GM12891 (cell line): ENCODE measurements around the gene DNAH10.

Source experiments
- DNase-seq: peaks from one replicate; pipeline ENCODE4 v3.0.0; 2011; ENCODE audit warnings: low spot score; ENCODE audit not compliant: insufficient read length
- FAIRE-seq: peaks from 2 replicates; lab custom pipeline; 2011; peaks lifted over from hg19 to GRCh38; lab: Jason Lieb, UNC
- PAX5 ChIP-seq: IDR thresholded peaks from 2 replicates; pipeline ENCODE4 v1.6.1; 2011; ENCODE audit warnings: low read length, moderate library complexity, mild to moderate bottlenecking; ENCODE audit not compliant: insufficient read depth, severe bottlenecking
- POLR2A ChIP-seq: IDR thresholded peaks from 2 replicates; pipeline ENCODE4 v1.6.1; 2011; ENCODE audit warnings: low read depth, low read length, control low read depth
- POLR2AphosphoS5 ChIP-seq: IDR thresholded peaks from 2 replicates; pipeline ENCODE4 v1.6.1; 2011; ENCODE audit warnings: low read depth, low read length, control low read depth
- POU2F2 ChIP-seq: IDR thresholded peaks from 2 replicates; pipeline ENCODE4 v1.6.1; 2011; ENCODE audit warnings: low read depth, mild to moderate bottlenecking, control low read depth, low read length, moderate library complexity
- SPI1 ChIP-seq: IDR thresholded peaks from 2 replicates; pipeline ENCODE4 v1.6.1; 2011; ENCODE audit warnings: low read depth, low read length, control low read depth
- TAF1 ChIP-seq: IDR thresholded peaks from 2 replicates; pipeline ENCODE4 v1.6.1; 2011; ENCODE audit warnings: low read depth, low read length, control low read depth

The DNAH10 gene

DNA sequence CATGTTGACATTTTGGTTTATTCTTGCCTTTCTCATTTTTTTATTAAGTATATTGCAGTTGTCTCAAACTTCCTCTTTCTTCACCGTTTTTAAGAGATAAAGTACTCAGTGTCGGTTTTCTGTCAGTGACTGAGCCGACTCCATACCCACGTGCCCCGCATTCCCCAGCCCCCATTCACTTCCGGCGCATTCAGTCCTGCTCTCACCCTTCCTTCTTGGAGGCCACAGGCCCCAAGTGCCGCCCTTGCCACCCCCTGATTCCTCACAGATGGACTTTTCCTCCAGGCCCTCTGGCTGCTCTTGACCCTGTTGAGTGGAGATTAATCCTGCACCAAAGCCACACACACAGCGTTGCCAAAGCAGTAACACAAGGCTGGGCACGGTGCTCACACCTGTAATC, 19.1 kb upstream of the DNAH10 start:
- FAIRE-seq (no peak), DNase-seq (peak; percentile 20)
- no peak for TF ChIP-seq TAF1
- no peak for TF ChIP-seq PAX5
- no peak for TF ChIP-seq POLR2AphosphoS5
- no peak for TF ChIP-seq POU2F2
- TF ChIP-seq POLR2A, result no peak
- no peak for TF ChIP-seq SPI1

DNA sequence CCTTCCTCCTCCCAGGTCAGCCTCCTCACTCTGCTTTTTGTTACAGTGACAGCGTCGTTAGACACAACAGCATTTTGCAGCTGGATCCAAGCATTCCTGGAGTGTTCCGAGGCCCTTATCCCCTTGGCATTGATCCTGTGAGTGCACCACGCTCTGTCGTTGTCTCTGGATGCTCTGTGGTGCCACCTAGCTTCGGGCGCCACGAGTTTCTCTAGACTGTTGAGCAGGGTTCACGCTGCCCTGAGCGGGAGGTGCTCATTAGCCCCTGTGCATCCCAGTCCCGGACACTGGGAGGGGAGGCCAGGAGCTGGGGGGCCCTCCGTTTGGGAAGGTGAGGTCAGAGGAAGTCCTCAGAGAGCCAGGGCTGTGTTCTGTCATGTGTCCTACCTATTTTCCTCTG, 17.3 kb upstream of the DNAH10 start:
- FAIRE-seq (no peak), DNase-seq (no peak)
- TF ChIP-seq POLR2AphosphoS5, result no peak
- no peak for TF ChIP-seq POLR2A
- TF ChIP-seq POU2F2, result no peak
- TF ChIP-seq PAX5, result no peak

DNA sequence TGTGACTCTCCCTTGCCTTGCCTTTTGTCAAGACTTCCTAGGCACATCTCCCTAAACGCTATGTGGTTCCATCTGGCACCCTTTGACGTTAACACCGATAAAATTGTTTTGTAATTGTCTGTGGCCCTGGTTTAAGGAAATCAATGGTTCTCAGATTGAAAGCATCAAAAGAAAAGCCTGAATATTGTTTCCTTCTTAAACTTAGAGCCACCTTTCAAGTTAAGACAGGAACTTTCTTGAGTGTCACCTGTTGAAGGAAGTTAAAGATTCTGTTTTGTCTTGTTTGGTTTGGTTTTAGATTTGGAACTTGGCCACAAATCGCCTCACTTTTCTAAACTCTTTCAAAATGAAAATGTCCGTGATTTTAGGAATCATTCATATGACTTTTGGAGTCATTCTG, 14.8 kb upstream of the DNAH10 start:
- TF ChIP-seq POLR2A (no peak), POU2F2 (no peak), PAX5 (no peak), SPI1 (no peak), POLR2AphosphoS5 (no peak), TAF1 (no peak)
- FAIRE-seq (no peak), DNase-seq (no peak)

DNA sequence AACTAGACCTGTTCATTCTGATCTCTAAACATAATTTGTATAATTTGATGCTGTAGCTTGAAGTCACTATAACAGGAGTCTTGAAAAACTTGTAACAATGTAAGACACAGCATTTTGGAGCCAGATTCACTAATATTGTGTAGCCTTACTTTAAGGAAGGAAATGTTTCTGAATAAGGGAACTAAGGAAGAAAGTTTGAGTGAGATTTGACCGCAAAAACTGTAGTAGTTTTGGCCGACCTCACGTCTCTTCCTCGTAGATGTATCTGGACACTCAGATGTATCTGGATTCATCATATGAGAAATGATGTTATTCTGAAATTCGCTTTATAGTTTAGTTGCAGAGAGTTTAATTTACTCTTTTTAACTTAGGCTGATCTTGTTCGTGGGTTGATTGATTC, 13.9 kb upstream of the DNAH10 start:
- DNase-seq (no peak), FAIRE-seq (no peak)
- TF ChIP-seq POLR2A, result no peak
- no peak for TF ChIP-seq TAF1
- TF ChIP-seq PAX5, result no peak
- no peak for TF ChIP-seq SPI1
- no peak for TF ChIP-seq POU2F2
- no peak for TF ChIP-seq POLR2AphosphoS5

GRCh38 chr12:123748661-123749060, 13.4 kb upstream of the DNAH10 start:
- DNase-seq (no peak), FAIRE-seq (no peak)
- no peak for TF ChIP-seq PAX5
- no peak for TF ChIP-seq POLR2A
- no peak for TF ChIP-seq POLR2AphosphoS5
- no peak for TF ChIP-seq SPI1

DNA sequence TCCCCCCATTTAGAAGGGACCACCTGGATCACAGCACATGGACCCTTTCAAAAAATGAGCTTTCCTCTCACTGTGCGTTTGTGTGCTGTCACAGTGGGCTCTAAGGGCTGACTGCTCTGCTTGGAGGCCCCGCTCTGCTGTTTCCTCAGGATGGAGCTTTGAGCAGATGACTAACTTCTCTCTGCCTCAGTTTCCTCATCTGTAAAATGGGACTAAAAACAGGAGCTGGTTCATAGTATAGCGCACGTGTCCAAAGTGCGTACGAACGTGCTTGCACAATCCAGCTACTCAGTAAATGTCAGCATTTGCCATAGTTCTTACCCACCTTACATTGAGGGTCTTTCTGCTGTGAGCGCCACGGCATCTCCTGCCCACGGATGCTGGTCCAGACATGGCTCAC, 12.7 kb upstream of the DNAH10 start:
- no peak for DNase-seq
- no peak for TF ChIP-seq PAX5
- no peak for TF ChIP-seq POU2F2
- TF ChIP-seq POLR2AphosphoS5, result no peak
- TF ChIP-seq TAF1, result no peak
- no peak for TF ChIP-seq SPI1
- no peak for TF ChIP-seq POLR2A
- FAIRE-seq, result no peak

DNA sequence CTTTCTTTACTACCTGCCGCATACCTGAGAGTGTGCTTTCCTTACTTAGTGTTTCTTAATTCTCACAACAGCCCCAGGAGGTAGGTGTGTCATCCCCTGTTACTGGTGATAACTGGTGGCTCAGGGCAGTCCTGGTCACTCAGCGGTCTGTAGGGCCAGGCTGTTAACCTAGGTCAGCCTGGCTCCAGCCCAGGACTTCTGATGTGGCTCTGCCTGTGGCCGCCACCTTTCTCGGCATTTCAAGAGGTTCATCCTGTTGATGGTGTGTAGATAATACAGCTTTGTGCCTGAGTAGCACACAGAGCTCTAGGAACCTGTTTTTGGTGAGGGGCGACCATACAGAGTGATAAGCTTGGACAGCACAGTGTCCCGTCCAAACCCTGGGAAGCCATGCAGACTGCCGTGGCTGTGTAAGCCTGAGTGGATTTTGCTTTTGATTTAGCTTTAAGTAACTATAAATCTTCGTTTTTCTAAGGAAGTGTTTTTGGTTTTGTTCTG, 11.9 kb upstream of the DNAH10 start:
- DNase-seq (no peak), FAIRE-seq (no peak)
- no peak for TF ChIP-seq SPI1
- TF ChIP-seq TAF1, result no peak
- no peak for TF ChIP-seq POLR2AphosphoS5
- TF ChIP-seq POLR2A, result no peak
- no peak for TF ChIP-seq PAX5
- TF ChIP-seq POU2F2, result no peak

DNA sequence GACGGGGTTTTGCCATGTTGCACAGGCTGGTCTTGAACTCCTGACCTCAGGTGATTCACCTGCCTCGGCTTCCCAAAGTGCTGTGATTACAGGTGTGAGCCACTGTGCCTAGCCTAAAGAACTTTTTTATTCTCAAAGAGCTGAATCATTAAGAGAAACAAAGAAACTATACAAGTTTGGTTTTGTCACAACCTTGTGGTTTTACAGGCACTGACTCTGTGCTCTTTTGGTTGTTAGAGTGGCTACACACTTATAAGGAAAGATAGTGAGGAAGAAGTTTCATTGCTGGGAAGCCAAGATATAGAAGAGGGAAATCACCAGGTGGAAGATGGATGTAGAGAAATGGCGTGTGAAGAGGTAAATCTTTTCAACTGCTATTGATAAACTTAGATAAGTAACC, 10.1 kb upstream of the DNAH10 start:
- no peak for TF ChIP-seq PAX5
- no peak for TF ChIP-seq SPI1
- TF ChIP-seq TAF1, result no peak
- TF ChIP-seq POU2F2, result no peak
- TF ChIP-seq POLR2A, result no peak
- TF ChIP-seq POLR2AphosphoS5, result no peak
- no peak for FAIRE-seq
- no peak for DNase-seq

DNA sequence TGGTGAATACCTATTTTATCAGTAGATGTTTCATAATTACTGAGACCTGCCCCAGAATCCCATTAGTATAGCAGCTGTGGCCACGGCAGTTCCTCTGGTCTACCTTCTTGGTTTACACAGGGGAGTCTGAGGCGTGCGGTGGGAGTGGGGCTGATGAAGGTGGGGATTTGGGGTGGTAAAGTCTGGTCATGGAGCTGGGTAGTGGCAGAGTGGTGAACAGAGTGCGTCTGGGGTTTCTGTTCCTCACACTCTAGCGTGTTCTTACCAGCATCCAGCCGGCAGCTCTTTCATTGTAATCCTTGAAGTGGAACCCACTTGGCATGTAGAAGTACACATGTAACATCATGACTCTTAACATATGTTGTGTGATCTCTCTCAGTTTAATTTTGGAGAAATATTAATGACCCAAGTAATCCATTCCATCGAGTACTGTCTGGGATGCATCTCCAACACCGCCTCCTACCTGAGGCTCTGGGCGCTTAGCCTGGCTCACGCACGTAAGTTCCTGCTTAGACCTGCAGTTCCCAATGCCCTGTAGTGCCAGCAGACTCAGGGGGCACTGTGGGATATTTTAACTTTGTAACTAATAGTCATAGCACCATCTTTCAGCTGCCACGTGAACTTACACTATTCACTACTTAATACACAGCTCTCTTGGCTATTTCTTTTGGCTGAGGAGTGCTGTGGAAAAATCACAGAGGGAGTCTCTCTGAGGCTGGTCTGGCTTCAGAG, 7.9 kb upstream of the DNAH10 start:
- DNase-seq (no peak), FAIRE-seq (no peak)
- TF ChIP-seq PAX5 (no peak), POU2F2 (no peak), POLR2AphosphoS5 (no peak), SPI1 (no peak), TAF1 (no peak), POLR2A (no peak)

- FAIRE-seq (no peak), DNase-seq (no peak)
- TF ChIP-seq PAX5 (no peak), POU2F2 (no peak), SPI1 (no peak), TAF1 (no peak), POLR2A (no peak), POLR2AphosphoS5 (no peak)
Observed at GRCh38 chr12:123757561-123757960, 4.5 kb upstream of the DNAH10 start.
